Sigmoid colon (tissue), 4 donors: ENCODE results near the gene SUGCT.

Source experiments
- EP300 ChIP-seq, 4 donors: sonication (generic); formaldehyde crosslinking; IDR thresholded peaks; one replicate each; pipeline ENCODE4 v1.6.1; 2017; ENCODE audit warnings: antibody characterized with exemption in 4 of 4
- POLR2A ChIP-seq, 2 donors: fragments of 450-650 bp; IDR thresholded peaks; one replicate each; pipeline ENCODE4 v1.6.1; 2016; ENCODE audit warnings: antibody characterized with exemption in 2 of 2, mild to moderate bottlenecking in 2 of 2, moderate library complexity in 2 of 2
- POLR2AphosphoS5 ChIP-seq, 4 donors: sonication (generic); formaldehyde crosslinking; IDR thresholded peaks; one replicate each; pipeline ENCODE4 v1.6.1; 2017; ENCODE audit warnings: antibody characterized with exemption in 4 of 4
- TF ChIP-seq, protein P1 (sequence below), 4 experiments: fragments of 450-650 bp in 3 of 4; fragments of 200-600 bp in 1 of 4; IDR thresholded peaks; one replicate each; pipeline ENCODE4 v1.5.1; 2016 to 2019; ENCODE audit warnings: antibody characterized with exemption in 4 of 4, mild to moderate bottlenecking in 3 of 4, moderate library complexity in 2 of 4

DNA sequence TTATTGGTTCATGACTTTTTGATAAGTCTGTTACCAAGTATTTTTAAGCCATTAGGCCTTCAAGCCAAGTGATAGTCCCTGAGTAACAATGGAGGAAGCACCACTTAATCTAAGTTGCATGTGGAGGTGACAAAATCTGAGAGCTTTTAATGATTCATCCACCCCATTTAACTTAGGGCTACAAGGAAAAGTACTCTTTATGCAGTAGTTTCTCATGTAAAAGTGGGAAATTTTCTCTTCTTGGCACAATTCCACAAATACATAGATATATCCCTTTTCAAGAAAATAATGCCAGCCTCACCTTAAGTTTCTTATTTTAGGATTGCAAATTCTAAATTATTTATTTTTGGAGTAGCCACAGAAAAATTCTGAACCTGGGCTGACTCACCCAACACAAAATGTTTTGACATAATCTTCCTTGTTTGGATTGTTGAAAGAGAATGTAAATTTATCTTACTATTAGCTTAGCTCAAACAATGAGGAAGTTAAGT lies 85.7 kb downstream of the SUGCT start:
- TF ChIP-seq POLR2AphosphoS5 (IDR thresholded peaks at IDR 0.05): no peak
- no peak for TF ChIP-seq EP300 (IDR thresholded peaks at IDR 0.05)
- TF ChIP-seq, protein P1, sequence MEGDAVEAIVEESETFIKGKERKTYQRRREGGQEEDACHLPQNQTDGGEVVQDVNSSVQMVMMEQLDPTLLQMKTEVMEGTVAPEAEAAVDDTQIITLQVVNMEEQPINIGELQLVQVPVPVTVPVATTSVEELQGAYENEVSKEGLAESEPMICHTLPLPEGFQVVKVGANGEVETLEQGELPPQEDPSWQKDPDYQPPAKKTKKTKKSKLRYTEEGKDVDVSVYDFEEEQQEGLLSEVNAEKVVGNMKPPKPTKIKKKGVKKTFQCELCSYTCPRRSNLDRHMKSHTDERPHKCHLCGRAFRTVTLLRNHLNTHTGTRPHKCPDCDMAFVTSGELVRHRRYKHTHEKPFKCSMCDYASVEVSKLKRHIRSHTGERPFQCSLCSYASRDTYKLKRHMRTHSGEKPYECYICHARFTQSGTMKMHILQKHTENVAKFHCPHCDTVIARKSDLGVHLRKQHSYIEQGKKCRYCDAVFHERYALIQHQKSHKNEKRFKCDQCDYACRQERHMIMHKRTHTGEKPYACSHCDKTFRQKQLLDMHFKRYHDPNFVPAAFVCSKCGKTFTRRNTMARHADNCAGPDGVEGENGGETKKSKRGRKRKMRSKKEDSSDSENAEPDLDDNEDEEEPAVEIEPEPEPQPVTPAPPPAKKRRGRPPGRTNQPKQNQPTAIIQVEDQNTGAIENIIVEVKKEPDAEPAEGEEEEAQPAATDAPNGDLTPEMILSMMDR (IDR thresholded peaks at IDR 0.05): no peak
- TF ChIP-seq POLR2A (IDR thresholded peaks at IDR 0.05): no peak
